GM19455 (cell line): ENCODE results near the gene ANAPC2.

Source experiments
- ATAC-seq: cut with Tn5 transposase; IDR thresholded peaks from one replicate; pipeline ENCODE4 v1.9.1; 2021; ENCODE audit not compliant: unreplicated experiment

The ANAPC2 gene

DNA sequence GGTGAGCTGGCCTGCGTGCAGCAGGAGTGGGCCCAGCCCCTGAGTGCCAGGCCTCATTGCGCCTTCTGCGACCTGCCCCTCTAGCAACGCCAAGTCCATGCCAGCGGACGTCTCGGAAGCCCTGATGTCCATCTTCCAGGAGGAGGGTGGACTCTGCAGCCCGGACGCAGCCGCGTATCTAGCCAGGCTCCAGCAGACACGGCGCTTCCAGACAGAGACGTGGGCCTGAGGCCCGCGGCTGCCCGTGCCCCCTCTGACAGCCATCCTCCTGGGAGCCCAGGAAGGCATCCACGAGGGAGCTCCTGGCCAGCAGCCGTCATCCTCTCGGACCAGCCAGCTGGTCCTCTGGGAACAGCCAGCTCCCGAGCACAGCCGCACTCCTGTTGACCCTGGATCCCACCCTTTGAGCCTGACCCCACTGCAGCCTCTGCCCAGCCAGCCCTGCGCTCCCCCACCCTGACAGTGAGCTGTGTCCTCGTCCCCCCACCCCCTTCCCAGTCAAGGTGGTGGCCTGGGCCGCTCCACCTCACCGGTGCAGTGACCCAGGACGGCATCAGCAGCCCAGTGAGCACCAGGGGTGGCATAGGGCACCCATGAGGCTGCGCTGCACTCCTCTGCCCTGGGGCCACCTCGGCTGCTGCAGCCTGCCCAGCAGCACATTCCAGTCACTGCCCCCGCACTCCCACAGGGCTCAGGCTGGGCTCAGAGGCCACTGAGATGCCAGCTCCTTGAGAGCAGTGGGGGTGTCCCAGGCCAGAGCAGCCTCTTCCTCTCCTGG lies 28.0 kb upstream of the ANAPC2 start:
- no peak for ATAC-seq

DNA sequence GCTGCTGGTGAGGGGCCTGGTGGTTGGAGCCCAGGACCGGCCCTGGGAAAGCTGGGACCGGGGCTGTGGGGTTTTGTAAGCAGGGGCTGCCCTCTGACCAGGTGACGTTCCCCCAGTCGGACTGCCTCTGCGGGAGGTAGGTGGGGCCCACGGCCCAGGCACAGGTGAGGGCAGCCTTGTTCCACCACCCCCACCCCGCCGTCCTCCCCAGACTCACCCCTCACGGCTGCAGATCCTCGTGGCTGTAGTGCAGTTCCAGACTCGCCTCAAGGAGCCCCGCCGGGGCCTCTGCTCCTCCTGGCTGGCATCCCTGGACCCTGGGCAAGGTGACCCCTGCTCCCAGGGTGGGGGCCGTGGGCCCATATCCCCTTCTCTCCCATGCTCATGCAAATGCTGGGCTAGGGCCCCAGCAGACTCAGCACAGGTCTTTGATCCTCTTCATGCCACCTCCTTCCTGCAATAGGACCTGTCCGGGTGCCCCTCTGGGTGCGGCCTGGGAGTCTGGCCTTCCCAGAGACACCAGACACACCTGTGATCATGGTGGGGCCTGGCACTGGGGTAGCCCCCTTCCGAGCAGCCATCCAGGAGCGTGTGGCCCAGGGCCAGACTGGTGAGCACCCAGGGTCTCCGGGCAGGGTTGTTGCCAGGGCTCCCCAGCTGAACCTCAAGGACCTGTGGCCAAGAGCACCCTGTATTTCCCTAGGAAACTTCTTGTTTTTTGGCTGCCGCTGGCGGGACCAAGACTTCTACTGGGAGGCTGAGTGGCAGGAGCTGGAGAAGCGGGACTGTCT lies 27.0 kb upstream of the ANAPC2 start:
- no peak for ATAC-seq

DNA sequence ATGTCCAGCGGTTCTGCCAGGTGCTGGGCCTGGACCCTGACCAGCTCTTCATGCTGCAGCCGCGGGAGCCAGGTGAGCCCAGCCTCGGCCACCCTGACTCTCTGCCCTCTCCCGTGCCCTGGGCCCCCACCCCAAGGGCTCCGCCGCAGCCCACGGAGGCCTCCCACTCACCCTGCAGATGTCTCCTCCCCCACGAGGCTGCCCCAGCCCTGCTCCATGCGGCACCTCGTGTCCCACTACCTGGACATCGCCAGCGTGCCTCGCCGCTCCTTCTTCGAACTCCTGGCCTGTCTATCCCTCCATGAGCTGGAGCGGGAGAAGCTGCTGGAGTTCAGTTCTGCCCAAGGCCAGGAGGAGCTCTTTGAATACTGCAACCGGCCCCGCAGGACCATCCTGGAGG lies 26.3 kb upstream of the ANAPC2 start:
- ATAC-seq = no peak

DNA sequence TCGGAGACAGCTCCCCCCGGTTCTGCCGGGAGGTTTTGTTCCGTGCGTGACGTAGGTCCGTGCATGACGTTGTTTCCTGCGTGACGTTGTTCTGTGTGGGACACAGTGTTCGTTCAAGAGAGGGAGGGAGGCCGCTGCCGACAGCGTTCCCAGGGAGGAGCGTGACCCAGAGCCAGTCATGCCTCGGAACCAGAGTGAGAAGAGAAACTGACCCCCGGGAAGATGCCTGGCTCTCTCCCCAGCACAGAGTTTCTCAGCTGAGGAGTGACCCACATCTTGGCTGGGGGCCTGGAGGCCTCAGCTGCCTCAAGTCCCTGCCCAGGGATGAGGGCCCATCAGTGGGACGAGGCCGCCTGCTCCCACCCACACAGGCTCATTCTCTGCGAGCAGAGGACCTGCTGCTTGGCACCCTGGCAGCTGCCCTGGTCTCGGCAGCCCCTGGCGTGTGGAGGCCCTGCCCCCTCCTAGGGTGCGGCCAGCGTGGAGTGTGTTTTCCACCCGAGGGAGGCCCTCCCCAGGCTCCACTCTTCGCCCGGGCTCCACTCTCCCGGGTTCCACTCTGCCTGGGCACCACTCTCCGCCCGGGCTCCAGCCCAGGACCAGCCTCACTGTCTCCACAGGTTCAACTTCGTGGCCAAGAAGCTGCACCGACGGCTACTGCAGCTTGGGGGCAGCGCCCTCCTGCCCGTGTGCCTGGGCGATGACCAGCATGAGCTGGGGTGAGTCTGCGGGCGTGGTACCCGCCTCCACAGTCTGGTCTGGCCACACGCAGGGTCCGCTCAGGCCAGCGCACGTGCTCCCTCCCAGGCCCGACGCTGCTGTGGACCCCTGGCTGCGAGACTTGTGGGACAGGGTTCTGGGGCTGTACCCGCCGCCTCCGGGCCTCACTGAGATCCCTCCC lies 25.1 kb upstream of the ANAPC2 start:
- no peak for ATAC-seq

DNA sequence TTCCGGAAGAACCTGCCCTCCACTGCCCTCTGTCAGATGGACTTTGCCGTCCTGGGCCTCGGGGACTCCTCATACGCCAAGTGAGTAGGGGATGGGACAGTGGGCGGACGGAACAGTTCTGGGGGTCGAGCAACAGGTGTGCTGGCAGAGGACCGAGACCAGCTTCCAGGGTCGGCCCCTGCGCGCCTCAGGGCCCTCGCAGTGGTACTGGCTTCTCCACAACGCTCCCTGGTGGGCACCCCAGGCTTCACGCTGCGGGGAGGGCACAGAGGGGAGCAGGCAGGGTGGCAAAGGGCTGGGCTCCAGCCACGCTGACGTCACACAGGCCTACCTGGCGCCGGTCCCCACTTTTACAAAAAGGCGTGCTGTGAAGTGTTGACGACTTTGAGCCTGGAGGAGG lies 24.2 kb upstream of the ANAPC2 start:
- ATAC-seq = no peak

DNA sequence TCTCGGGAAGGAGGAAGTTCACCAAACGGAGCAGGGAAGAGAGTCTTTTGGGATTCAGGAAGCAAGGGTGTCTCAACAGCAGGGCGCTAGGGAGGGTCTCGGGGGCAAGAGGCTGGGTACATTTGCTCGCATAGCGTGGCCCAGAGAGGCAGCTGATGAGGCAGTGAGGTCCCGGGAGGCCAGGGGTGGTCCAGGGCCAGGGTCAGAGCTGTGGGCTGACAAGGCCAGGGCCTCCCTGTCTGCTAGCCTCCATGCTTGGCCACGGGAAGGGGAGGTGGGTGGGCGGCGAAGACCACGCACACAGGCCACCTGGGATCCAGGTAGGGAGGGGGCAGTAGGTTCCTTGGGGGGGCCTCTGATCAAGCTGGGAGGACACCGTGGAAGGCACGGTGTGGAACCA lies 23.2 kb upstream of the ANAPC2 start:
- no peak for ATAC-seq

DNA sequence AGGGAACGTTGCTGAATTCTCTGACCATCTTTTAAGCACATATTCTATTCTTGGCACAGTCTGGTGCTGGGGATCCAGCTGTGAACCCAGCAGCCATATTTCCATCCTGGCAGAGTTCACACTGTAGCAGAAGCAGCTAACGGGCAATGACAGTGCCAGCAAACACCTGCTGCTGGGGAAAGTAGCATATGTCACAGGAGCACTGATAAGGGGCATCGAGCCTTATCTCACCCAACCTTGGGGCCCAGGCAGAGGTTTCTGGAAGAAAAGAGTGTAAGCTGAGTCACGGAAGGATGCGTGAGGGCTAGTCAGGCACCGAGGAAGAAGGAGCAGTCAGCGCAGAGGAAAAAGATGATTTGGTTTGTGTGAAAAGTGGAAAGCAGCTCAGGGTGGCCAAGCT lies 18.2 kb upstream of the ANAPC2 start:
- no peak for ATAC-seq

DNA sequence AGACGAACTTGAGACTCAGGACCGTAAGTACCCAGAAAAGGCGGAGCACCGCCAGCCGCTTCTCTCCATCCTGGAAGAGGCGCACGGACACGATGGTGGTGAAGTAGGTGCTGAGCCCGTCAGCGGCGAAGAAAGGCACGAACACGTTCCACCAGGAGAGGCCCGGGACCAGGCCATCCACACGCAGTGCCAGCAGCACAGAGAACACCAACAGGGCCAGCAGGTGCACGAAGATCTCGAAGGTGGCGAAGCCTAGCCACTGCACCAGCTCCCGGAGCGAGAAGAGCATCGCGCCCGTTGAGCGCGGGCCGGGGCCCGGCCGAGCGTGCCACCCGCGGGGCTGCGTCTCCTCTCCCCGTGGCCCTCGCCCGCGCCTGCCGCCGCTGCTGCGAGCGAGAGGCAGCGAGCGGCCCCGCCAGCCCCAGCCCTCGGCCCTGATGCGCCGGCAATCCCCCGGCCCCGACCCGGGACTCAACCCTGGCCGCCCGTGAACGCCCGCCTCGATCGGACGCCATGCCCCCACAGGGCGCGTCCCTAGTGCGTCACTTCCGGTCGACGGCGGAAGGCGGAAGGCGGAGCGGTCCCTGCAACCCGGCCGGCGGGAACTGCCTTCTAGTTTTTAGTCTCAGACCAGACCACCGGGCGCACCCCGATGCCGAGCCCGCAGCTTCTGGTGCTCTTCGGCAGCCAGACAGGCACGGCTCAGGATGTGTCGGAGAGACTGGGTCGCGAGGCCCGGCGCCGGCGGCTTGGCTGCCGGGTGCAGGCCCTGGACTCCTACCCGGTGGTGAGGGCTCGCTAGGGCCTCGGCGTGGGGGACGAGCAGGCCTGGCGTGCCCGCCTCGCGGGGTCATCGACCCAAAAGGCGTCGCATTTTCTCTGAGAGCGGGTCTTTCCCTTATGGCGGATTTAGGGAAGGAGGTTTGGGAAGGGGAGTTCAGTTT lies 17.0 kb upstream of the ANAPC2 start, which contains the start of the genes NDOR1 and TMEM203:
NDOR1 (plus strand) TSS at position 575 of the 944 bp plus-strand sequence; CDS start at position 653, 78 bp downstream.
TMEM203 (minus strand) TSS at position 523 of the 944 bp plus-strand sequence; CDS start at position 289, 234 bp downstream.
- ATAC-seq = peak; percentile 31

DNA sequence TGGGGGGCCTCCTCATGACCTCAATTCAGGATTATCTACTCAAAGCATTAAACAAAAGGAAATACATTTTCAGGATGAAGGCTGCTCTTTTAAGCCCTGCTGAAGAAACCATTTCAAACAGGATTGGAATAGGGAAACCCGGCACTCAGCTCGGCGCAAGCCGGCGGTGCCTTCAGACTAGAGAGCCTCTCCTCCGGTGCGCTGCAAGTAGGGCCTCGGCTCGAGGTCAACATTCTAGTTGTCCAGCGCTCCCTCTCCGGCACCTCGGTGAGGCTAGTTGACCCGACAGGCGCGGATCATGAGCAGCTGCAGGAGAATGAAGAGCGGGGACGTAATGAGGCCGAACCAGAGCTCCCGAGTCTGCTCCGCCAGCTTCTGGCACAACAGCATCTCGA lies 16.4 kb upstream of the ANAPC2 start:
- no peak for ATAC-seq

DNA sequence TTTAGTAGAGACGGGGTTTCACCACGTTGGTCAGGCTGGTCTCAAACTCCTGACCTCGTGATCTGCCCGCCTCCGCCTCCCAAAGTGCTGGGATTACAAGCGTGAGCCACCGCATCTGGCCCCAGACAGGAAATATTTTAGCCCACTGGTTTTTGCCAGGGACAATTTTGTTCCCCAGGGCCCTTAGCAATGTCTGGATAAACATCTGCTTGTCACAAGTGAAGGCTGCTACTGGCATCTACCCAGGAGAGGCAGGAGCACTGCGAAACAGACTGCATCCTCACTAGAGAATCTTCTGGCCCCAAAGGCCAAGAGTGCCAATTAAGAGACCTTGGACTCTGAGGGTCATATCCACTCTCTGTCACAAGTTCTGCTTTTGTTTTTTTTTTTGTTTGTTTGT lies 14.6 kb upstream of the ANAPC2 start:
- ATAC-seq = no peak

DNA sequence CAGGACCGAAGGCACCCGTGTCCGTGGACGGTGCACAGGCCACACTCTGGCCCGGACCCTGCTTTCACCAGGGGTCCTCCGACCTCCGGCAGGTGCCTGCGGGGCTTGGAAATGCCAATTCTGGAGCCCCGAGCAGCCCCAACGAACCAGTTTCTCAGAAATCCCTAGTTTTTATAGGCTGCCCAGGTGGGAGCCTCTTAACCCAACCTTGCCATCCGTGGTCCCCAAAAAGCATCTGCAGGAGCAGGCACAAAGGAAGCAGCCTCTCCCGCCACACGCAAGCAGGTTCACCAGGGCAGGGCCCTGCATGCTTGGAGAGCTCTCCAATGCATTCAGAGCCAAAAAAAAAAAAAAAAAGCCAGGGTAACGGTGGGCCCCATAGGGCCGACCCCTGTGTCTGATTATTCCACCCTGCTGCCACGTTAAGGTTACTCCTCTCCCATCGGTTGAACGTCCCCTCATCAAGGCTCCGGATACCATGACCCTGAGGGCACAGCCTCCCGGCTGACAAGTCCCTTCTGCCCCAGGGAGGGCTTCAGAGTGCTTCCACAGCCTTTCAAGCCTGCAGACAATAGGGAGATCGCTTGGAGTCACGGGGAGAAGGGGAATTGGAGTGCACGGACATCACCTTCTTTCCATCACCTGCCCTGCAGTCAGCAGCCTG lies 13.0 kb upstream of the ANAPC2 start:
- ATAC-seq = no peak

DNA sequence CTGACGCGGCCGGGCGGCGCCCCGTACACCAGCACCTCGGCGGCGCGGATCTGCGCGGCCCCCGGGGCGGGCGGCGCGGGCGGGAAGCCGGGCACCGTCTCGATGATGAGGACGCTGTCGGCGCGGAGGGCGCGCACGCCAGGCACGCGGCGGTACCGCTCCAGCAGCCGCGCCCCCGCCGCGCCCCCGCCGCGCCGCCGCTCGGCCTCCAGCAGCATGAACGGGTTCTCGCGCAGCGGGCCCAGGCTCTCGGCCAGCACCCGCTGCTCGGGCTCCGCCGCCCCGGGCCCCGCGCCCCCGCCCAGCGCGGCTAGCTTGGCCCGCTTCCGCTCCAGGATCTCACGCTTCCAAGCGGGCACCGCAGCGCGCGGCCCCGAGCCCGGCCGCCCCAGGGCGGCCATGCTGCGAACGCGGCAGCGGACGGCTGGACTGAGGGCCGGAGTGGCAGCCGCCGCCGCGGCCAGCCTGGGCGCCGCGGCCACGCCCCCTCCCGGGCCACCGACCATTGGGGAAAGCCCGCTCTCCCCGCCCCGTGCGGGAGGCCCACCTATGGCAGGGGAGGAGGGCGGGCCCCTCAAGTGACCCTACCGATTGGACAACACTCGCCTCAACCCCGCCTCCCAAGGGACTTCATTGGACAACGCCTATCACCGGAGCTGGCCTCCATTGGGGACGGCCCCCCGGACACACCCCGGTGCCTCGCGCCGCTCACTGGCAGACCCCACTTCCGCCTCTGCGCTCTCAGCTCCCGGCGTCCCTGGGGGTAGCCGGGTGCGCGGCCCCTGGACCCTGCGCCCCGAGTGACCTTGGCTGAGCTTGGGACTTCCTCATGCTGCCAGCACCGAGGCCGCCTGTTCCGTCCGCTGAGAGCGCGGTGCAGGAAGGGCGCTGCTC lies 12.2 kb upstream of the ANAPC2 start, which contains the start of gene TPRN:
TPRN (minus strand) TSS at position 431 of the 894 bp plus-strand sequence; CDS start at position 401, 30 bp downstream.
- ATAC-seq = peak; percentile 80

DNA sequence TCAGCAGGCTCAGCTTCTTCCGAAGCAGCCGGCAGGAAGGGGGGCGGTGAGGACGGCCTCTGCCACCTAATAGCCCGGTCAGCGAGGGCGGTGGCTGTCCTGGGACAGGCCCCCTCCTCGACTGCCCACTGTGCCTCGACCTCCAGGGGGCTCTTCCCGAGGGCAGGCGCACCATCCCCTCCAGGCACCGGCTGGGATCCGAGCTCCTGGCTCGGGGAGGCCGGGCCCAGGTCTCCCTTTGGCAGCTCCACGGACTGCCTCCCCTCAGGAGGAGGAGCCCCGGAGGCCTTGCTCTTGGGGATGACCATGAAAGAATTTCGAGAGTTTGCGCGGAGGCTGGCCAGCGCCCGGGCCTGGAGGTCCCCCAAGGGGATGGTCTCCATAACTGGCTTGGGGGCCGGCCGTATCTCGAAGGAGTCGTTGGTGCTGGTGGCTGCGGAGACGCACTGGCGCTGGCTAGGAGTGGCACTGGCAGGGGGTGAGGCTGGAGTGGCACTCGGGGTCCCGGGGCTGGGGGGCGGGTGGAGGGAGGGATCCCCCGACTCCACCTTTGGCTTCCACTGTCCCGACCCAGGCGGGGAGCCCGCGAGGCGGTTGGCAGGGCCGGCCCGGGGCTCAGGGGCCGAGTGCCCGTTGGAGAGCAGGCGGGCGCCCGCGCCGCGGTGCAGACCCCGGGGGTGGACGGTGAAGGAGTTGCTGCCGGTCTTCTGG lies 11.2 kb upstream of the ANAPC2 start:
- ATAC-seq = no peak

DNA sequence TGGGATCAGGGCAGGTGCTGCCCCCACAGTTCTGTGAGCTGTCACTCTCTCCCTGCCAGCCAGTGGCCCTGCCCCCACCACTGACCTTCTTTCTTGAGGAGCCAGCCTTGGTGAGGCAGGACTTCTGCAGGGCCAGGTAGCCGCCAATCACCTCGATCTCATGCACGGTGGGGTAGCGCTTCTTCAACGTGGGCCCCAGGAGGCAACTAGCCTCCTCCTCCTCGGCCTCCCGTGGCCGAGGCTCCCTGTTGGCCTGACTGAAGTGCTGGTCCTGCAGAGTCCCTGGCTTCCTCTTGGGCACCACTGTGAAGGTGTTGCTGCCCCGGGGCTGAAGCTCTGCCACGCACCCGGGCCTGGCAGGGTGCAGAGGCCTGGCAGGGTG lies 10.5 kb upstream of the ANAPC2 start:
- no peak for ATAC-seq

DNA sequence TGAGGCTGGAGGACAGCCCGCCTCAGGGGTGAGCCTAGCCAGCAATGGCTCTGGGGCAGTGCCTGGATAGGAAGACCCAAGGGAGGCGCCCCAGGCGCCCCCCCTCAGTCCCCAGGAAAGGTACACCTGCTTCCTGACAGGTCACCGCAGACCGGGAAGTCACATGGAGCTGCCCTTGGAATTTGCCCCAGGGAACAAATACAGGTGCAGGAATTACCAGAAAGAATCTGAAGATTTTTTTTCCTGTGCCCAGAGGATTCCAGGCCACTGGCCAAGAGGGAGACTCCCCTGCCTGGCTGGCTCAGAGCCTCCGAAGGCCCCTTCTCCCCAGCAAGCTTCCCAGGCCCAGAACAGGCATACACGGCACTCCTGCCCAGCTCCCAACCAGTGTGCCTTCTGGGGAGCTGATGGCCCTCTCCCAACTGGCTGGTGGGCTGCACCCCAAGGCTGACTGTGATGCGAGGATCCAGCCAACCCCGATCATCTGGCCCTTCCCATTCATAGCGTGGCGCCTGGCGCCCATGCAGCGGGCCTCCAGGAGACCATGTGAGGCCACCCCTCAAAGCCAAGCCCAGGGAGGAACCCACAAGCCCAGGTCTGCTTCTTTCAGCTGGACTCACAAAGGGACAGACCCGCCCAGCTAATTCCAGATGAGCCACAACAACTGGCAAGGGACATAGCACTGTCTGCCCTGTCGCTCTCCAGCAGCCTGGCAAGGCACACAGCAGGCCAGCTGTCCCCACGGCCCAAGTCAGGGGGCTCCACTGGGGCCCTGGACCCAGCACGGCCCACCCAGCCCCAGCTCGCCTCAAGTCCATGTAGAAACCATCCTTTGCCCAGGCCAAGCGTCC lies 9.9 kb upstream of the ANAPC2 start:
- no peak for ATAC-seq

DNA sequence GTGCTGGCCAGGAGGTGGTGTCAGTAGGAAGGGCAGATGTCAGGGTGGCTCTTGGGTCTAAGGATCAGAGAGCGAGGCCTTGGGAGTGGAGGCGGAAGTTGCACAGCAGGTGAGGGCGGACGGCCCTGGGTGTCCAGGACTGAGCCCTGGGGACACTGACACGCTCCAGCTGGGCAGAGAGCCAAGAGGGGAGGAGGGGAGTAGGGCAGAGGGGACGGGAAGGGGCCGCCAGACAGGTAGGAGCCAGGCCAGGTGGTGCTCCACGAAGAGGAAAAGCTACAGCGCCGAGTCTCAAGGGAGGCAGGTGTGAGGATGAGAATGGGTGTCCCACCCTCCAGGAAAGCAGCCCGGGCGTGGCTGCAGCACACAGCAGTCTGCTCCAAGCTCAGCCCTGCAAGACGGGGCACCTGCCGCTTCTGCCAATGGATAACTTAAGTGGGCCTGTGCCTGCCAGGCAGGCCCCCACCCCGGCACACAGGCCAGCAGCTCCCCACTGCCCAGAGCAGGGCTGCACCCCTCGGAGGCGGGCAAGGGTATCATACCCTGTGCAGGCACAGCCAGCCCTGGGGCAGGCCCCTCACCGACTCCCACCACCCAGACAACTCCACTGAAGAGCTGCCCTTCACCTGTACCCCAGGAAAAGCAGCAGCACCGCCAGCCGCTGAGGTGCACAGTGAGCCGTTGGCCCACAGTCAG lies 7.3 kb upstream of the ANAPC2 start:
- ATAC-seq = no peak
